GM20431 (cell line): ENCODE data around the gene CPED1.
"Not testable (repeated sequence)": the region's sequence is repeated elsewhere in the genome, so short reads cannot be mapped to it uniquely, and the experiment has no call there.

ENCODE experiments used
- in situ Hi-C: fragments of 300-500 bp; cut with MseI, MboI; formaldehyde crosslinking; loops from one replicate; pipeline ENCODE4 v1.15.0; 2020; ENCODE audit warnings: low sequenced_read_pairs; ENCODE audit not compliant: unreplicated experiment

The CPED1 gene

GRCh38 chr7:121158665-121159064 is 170.2 kb downstream of the CPED1 start:
- in situ Hi-C loops: no loop called here

- in situ Hi-C loops: no loop called here
These were observed 171.0 kb downstream of the CPED1 start for GRCh38 chr7:121159553-121159952.

- in situ Hi-C loops: no loop called here
These were observed 171.9 kb downstream of the CPED1 start for GRCh38 chr7:121160150-121161008.

GRCh38 chr7:121163699-121164098 is 175.2 kb downstream of the CPED1 start:
- in situ Hi-C loops: no loop called here

- in situ Hi-C loops: no loop called here
These were observed 175.7 kb downstream of the CPED1 start for GRCh38 chr7:121164247-121164646.

- in situ Hi-C loops: no loop called here
These were observed 178.4 kb downstream of the CPED1 start for GRCh38 chr7:121166916-121167315.

- in situ Hi-C loops: no loop called here
These were observed 179.5 kb downstream of the CPED1 start for GRCh38 chr7:121167971-121168370.

- in situ Hi-C loops: no loop called here
These were observed 181.0 kb downstream of the CPED1 start for GRCh38 chr7:121169469-121169868.

GRCh38 chr7:121172484-121172883 is 184.0 kb downstream of the CPED1 start:
- in situ Hi-C loops: no loop called here

GRCh38 chr7:121175826-121176225 is 187.3 kb downstream of the CPED1 start:
- in situ Hi-C loops: no loop called here

GRCh38 chr7:121178452-121178851 is 189.9 kb downstream of the CPED1 start:
- in situ Hi-C loops: no loop called here

GRCh38 chr7:121178869-121179497 is 190.5 kb downstream of the CPED1 start:
- in situ Hi-C loops: no loop called here

- in situ Hi-C loops: no loop called here
These were observed 192.0 kb downstream of the CPED1 start for GRCh38 chr7:121180436-121181063.

GRCh38 chr7:121181357-121181756 is 192.8 kb downstream of the CPED1 start:
- in situ Hi-C loops: no loop called here

- in situ Hi-C loops: no loop called here
These were observed 193.8 kb downstream of the CPED1 start for GRCh38 chr7:121182281-121182680.

- in situ Hi-C loops: no loop called here
These were observed 194.4 kb downstream of the CPED1 start for GRCh38 chr7:121182902-121183301.

GRCh38 chr7:121183883-121184282 is 195.4 kb downstream of the CPED1 start:
- in situ Hi-C loops: not testable (repeated sequence)

GRCh38 chr7:121186746-121187145 is 198.2 kb downstream of the CPED1 start:
- in situ Hi-C loops: no loop called here

GRCh38 chr7:121187222-121187621 is 198.7 kb downstream of the CPED1 start:
- in situ Hi-C loops: no loop called here

- in situ Hi-C loops: no loop called here
These were observed 199.2 kb downstream of the CPED1 start for GRCh38 chr7:121187676-121188075.

GRCh38 chr7:121192834-121193233 is 204.3 kb downstream of the CPED1 start:
- in situ Hi-C loops: no loop called here
